ENCODE data around the gene EXOC6B. TPM values are rescaled to one million over a fixed set of nuclear protein-coding genes. Genes with fewer than 3 reads are reported as not detected.

EXOC6B gene
- total and polyA plus RNA-seq, 9 of the 15 experiments (the other 6 are each of a cell fraction or from before 2014, with no cell fraction given): 0.28 to 4.2 (median 2.0) TPM

- TF ChIP-seq JUNB (CRISPR knock-in tag; conservative IDR thresholded peaks at IDR 0.05) (no peak), TARDBP (IDR thresholded peaks at IDR 0.05) (no peak), PATZ1 (CRISPR knock-in tag; IDR thresholded peaks at IDR 0.05; ENCODE audit: borderline replicate concordance) (no peak), KLF6 (CRISPR knock-in tag; IDR thresholded peaks at IDR 0.05; ENCODE audit: borderline replicate concordance) (no peak), CBFA2T3 (IDR thresholded peaks at IDR 0.05) (no peak), E4F1 (CRISPR knock-in tag; IDR thresholded peaks at IDR 0.05; ENCODE audit: borderline replicate concordance) (no peak), MTF1 (CRISPR knock-in tag; IDR thresholded peaks at IDR 0.05; ENCODE audit: borderline replicate concordance) (no peak), SUPT5H (IDR thresholded peaks at IDR 0.05) (no peak), PCBP1 (IDR thresholded peaks at IDR 0.05; ENCODE audit: low read depth, low read length, poor library complexity, severe bottlenecking) (no peak), MYBL2 (IDR thresholded peaks at IDR 0.05; ENCODE audit: low read depth) (no peak), MYBL2 (CRISPR knock-in tag; IDR thresholded peaks at IDR 0.05; ENCODE audit: borderline replicate concordance) (no peak)
Measured at GRCh38 chr2:72198532-72199241, 627.1 kb downstream of the EXOC6B start (continued).

Data from K562 (cell line).